Activated CD4-positive, CD25-positive, alpha-beta regulatory T cell treated with anti-CD3 and anti-CD28 coated beads, Interleukin-2, amount 50 U/mL, for 16 hours (primary cell): ENCODE data around the gene VDAC1.
"Not testable (repeated sequence)": the region's sequence is repeated elsewhere in the genome, so short reads cannot be mapped to it uniquely, and the experiment has no call there.

Source experiments
- DNase-seq: peaks from one replicate; pipeline ENCODE4 v3.0.0-alpha.2; 2020; ENCODE audit warnings: low read depth, low spot score

The VDAC1 gene

GRCh38 chr5:133995883-133996563 lies 8.8 kb downstream of the VDAC1 start:
- DNase-seq: no peak

GRCh38 chr5:133995341-133995740 lies 9.4 kb downstream of the VDAC1 start:
- DNase-seq: no peak

GRCh38 chr5:133994990-133995333 lies 9.8 kb downstream of the VDAC1 start:
- DNase-seq: no peak

- DNase-seq: no peak
These were observed 10.3 kb downstream of the VDAC1 start for GRCh38 chr5:133994297-133994989.

- no peak for DNase-seq
These were observed 11.4 kb downstream of the VDAC1 start for GRCh38 chr5:133993185-133993936.

GRCh38 chr5:133992429-133993155 lies 12.2 kb downstream of the VDAC1 start:
- DNase-seq: no peak

GRCh38 chr5:133991171-133991910 lies 13.4 kb downstream of the VDAC1 start:
- DNase-seq: no peak

- no peak for DNase-seq
These were observed 14.4 kb downstream of the VDAC1 start for GRCh38 chr5:133990396-133990795.

- no peak for DNase-seq
These were observed 19.1 kb downstream of the VDAC1 start for GRCh38 chr5:133985540-133986180.

GRCh38 chr5:133983674-133984073 lies 21.1 kb downstream of the VDAC1 start:
- DNase-seq: no peak

- no peak for DNase-seq
These were observed 23.1 kb downstream of the VDAC1 start for GRCh38 chr5:133981714-133982113.

GRCh38 chr5:133980652-133981051 lies 24.1 kb downstream of the VDAC1 start:
- DNase-seq: no peak

GRCh38 chr5:133978943-133979342 lies 25.8 kb downstream of the VDAC1 start:
- no peak for DNase-seq

GRCh38 chr5:133977858-133978257 lies 26.9 kb downstream of the VDAC1 start:
- DNase-seq: no peak

GRCh38 chr5:133977161-133977787 lies 27.5 kb downstream of the VDAC1 start:
- no peak for DNase-seq

GRCh38 chr5:133975546-133975945 lies 29.2 kb downstream of the VDAC1 start:
- not testable (repeated sequence) for DNase-seq

GRCh38 chr5:133974142-133974541 lies 30.6 kb downstream of the VDAC1 start:
- no peak for DNase-seq

GRCh38 chr5:133970325-133970909 lies 34.4 kb downstream of the VDAC1 start:
- no peak for DNase-seq

- DNase-seq: no peak
These were observed 35.0 kb downstream of the VDAC1 start for GRCh38 chr5:133969654-133970324.
